ENCODE measurements around the gene SLC25A18.

- TF ChIP-seq, protein P1, sequence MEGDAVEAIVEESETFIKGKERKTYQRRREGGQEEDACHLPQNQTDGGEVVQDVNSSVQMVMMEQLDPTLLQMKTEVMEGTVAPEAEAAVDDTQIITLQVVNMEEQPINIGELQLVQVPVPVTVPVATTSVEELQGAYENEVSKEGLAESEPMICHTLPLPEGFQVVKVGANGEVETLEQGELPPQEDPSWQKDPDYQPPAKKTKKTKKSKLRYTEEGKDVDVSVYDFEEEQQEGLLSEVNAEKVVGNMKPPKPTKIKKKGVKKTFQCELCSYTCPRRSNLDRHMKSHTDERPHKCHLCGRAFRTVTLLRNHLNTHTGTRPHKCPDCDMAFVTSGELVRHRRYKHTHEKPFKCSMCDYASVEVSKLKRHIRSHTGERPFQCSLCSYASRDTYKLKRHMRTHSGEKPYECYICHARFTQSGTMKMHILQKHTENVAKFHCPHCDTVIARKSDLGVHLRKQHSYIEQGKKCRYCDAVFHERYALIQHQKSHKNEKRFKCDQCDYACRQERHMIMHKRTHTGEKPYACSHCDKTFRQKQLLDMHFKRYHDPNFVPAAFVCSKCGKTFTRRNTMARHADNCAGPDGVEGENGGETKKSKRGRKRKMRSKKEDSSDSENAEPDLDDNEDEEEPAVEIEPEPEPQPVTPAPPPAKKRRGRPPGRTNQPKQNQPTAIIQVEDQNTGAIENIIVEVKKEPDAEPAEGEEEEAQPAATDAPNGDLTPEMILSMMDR (IDR thresholded peaks at IDR 0.05; ENCODE audit: low read depth, low read length, missing input control): no peak
- TF ChIP-seq TAF1 (conservative IDR thresholded peaks at IDR 0.05) (no peak), EGR1 (IDR thresholded peaks at IDR 0.05; ENCODE audit: low read depth in 2 of 2) (no peak), FOXA2 (IDR thresholded peaks at IDR 0.05) (no peak), RAD21 (IDR thresholded peaks at IDR 0.05) (no peak), ATF3 (IDR thresholded peaks at IDR 0.05) (no peak)
- TF ChIP-seq, protein P2, sequence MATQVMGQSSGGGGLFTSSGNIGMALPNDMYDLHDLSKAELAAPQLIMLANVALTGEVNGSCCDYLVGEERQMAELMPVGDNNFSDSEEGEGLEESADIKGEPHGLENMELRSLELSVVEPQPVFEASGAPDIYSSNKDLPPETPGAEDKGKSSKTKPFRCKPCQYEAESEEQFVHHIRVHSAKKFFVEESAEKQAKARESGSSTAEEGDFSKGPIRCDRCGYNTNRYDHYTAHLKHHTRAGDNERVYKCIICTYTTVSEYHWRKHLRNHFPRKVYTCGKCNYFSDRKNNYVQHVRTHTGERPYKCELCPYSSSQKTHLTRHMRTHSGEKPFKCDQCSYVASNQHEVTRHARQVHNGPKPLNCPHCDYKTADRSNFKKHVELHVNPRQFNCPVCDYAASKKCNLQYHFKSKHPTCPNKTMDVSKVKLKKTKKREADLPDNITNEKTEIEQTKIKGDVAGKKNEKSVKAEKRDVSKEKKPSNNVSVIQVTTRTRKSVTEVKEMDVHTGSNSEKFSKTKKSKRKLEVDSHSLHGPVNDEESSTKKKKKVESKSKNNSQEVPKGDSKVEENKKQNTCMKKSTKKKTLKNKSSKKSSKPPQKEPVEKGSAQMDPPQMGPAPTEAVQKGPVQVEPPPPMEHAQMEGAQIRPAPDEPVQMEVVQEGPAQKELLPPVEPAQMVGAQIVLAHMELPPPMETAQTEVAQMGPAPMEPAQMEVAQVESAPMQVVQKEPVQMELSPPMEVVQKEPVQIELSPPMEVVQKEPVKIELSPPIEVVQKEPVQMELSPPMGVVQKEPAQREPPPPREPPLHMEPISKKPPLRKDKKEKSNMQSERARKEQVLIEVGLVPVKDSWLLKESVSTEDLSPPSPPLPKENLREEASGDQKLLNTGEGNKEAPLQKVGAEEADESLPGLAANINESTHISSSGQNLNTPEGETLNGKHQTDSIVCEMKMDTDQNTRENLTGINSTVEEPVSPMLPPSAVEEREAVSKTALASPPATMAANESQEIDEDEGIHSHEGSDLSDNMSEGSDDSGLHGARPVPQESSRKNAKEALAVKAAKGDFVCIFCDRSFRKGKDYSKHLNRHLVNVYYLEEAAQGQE (IDR thresholded peaks at IDR 0.05): no peak
- TF ChIP-seq, protein P3, sequence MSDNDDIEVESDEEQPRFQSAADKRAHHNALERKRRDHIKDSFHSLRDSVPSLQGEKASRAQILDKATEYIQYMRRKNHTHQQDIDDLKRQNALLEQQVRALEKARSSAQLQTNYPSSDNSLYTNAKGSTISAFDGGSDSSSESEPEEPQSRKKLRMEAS (IDR thresholded peaks at IDR 0.05): no peak
These were observed 71.4 kb downstream of the SLC25A18 start for GRCh38 chr22:17634696-17635095.
